HG03457 (cell line): ENCODE results near the gene SEMA3F.

Source experiments
- ATAC-seq: cut with Tn5 transposase; IDR thresholded peaks from one replicate; pipeline ENCODE4 v1.9.1; 2021; ENCODE audit warnings: moderate number of reproducible peaks; ENCODE audit not compliant: unreplicated experiment

SEMA3F gene

GRCh38 chr3:50132421-50133282 is 22.5 kb upstream of the SEMA3F start:
- ATAC-seq, result no peak

- ATAC-seq, result no peak
Measured at GRCh38 chr3:50133283-50133615, 21.9 kb upstream of the SEMA3F start.

GRCh38 chr3:50134367-50134766 is 20.8 kb upstream of the SEMA3F start:
- ATAC-seq, result no peak

- no peak for ATAC-seq
Measured at GRCh38 chr3:50135964-50136363, 19.2 kb upstream of the SEMA3F start.

GRCh38 chr3:50136714-50137405 is 18.3 kb upstream of the SEMA3F start:
- no peak for ATAC-seq

GRCh38 chr3:50137531-50137930 is 17.6 kb upstream of the SEMA3F start:
- ATAC-seq, result no peak

GRCh38 chr3:50138266-50139200 is 16.6 kb upstream of the SEMA3F start:
- ATAC-seq, result no peak

GRCh38 chr3:50139308-50139707 is 15.8 kb upstream of the SEMA3F start:
- no peak for ATAC-seq

- no peak for ATAC-seq
Measured at GRCh38 chr3:50139718-50140423, 15.3 kb upstream of the SEMA3F start.

GRCh38 chr3:50140990-50141389 is 14.1 kb upstream of the SEMA3F start:
- ATAC-seq, result no peak

- no peak for ATAC-seq
Measured at GRCh38 chr3:50146316-50146901, 8.7 kb upstream of the SEMA3F start.

- no peak for ATAC-seq
Measured at GRCh38 chr3:50147016-50147415, 8.1 kb upstream of the SEMA3F start.

- no peak for ATAC-seq
Measured at GRCh38 chr3:50147447-50147846, 7.7 kb upstream of the SEMA3F start.

GRCh38 chr3:50147861-50148260 is 7.3 kb upstream of the SEMA3F start:
- no peak for ATAC-seq

GRCh38 chr3:50150404-50150750 is 4.7 kb upstream of the SEMA3F start:
- no peak for ATAC-seq

- ATAC-seq, result no peak
Measured at GRCh38 chr3:50150863-50151686, 4.0 kb upstream of the SEMA3F start.

GRCh38 chr3:50151728-50152127 is 3.4 kb upstream of the SEMA3F start:
- ATAC-seq, result no peak

GRCh38 chr3:50153782-50154475 is 1.2 kb upstream of the SEMA3F start:
- no peak for ATAC-seq

- ATAC-seq, result no peak
Measured at GRCh38 chr3:50154476-50154839, 666 bp upstream of the SEMA3F start.
